CD4-positive, alpha-beta memory T cell (primary cell): ENCODE results near the gene ZGPAT. TPM values are rescaled to one million over a fixed set of nuclear protein-coding genes. Genes with fewer than 3 reads are reported as not detected.

Experiments
- CTCF ChIA-PET: fragments of 350-600 bp; sonication (Branson Sonifier 250); formaldehyde crosslinking; loops from one replicate; lab custom pipeline; 2021; ENCODE audit warnings: inconsistent platforms; ENCODE audit not compliant: partially characterized antibody; lab: Charles Lee
- POLR2A ChIA-PET: fragments of 350-600 bp; sonication (Branson Sonifier 250); formaldehyde crosslinking; loops from one replicate; lab custom pipeline; 2021; ENCODE audit not compliant: partially characterized antibody; lab: Charles Lee
- DNase-seq, 5 donors: peaks; one replicate each; pipeline versions ENCODE4 v3.0.0 to v3.0.0-alpha.2; 2020 to 2022; ENCODE audit warnings: mixed read lengths in 1 of 5
- H3K27ac ChIP-seq: one replicate; pipeline ENCODE4 v1.7.0; 2013; ENCODE audit warnings: low read depth, low read length
- H3K27me3 ChIP-seq: 2 replicates; pipeline ENCODE4 v1.7.0; 2013; ENCODE audit warnings: mild to moderate bottlenecking, low read length, moderate library complexity; ENCODE audit not compliant: insufficient read depth
- H3K36me3 ChIP-seq: 2 replicates; pipeline ENCODE4 v1.7.0; 2013; ENCODE audit warnings: mild to moderate bottlenecking, low read length, moderate library complexity; ENCODE audit not compliant: insufficient read depth
- H3K4me1 ChIP-seq: 2 replicates; pipeline ENCODE4 v1.7.0; 2013; ENCODE audit warnings: mild to moderate bottlenecking, low read length, moderate library complexity; ENCODE audit not compliant: insufficient read depth
- H3K4me3 ChIP-seq, 2 donors: one replicate each; pipeline ENCODE4 v1.7.0; 2013; ENCODE audit warnings: low read length in 2 of 2, mild to moderate bottlenecking in 1 of 2
- H3K9me3 ChIP-seq, 2 donors: one replicate each; pipeline ENCODE4 v1.7.0; 2013; ENCODE audit warnings: low read length in 2 of 2, control low read depth in 1 of 2; ENCODE audit not compliant: control insufficient read depth in 1 of 2
- H3K27ac Mint-ChIP-seq, 7 donors: one replicate each; pipeline ENCODE4 v1.8.0; 2020 to 2021; ENCODE audit warnings: mixed read lengths in 7 of 7, mild to moderate bottlenecking in 6 of 7, inconsistent platforms in 3 of 7, moderate library complexity in 3 of 7
- H3K27me3 Mint-ChIP-seq, 2 donors: one replicate each; pipeline ENCODE4 v1.8.0; 2020 to 2021; ENCODE audit warnings: mixed read lengths in 2 of 2
- H3K36me3 Mint-ChIP-seq, 2 donors: one replicate each; pipeline ENCODE4 v1.8.0; 2020 to 2021; ENCODE audit warnings: mixed read lengths in 2 of 2, inconsistent platforms in 1 of 2, mild to moderate bottlenecking in 1 of 2
- H3K4me1 Mint-ChIP-seq, 4 donors: one replicate each; pipeline ENCODE4 v1.8.0; 2020 to 2021; ENCODE audit warnings: mixed read lengths in 4 of 4, mild to moderate bottlenecking in 1 of 4
- H3K4me3 Mint-ChIP-seq, 8 donors: one replicate each; pipeline ENCODE4 v1.8.0; 2020 to 2021; ENCODE audit warnings: mixed read lengths in 8 of 8, mild to moderate bottlenecking in 7 of 8, moderate library complexity in 6 of 8, inconsistent platforms in 3 of 8
- H3K9me3 Mint-ChIP-seq, 8 donors: one replicate each; pipeline ENCODE4 v1.8.0; 2020 to 2021; ENCODE audit warnings: mixed read lengths in 8 of 8, mild to moderate bottlenecking in 5 of 8, inconsistent platforms in 3 of 8, moderate library complexity in 1 of 8
- intact Hi-C: fragments of 100-400 bp; cut with micrococcal nuclease; formaldehyde crosslinking; loops from one replicate; pipeline ENCODE4 v1.15.1; 2023
- polyA plus RNA-seq, 2 donors: library from polyadenylated mRNA; unstranded; fragments of 300-500 nt; fragmentation: Illumina TruSeq; gene quantifications; one replicate each; pipeline ENCODE4 v1.2.3, GENCODE V29; 2021
- total RNA-seq, 2 experiments: library from RNA; stranded (reverse); gene quantifications; one replicate each; pipeline ENCODE4 v1.2.3, GENCODE V29; 2021

Gene ZGPAT
- total and polyA plus RNA-seq, 4 experiments from 2014 or later, result 34.6 to 69.5 (median 53.5) TPM

DNA sequence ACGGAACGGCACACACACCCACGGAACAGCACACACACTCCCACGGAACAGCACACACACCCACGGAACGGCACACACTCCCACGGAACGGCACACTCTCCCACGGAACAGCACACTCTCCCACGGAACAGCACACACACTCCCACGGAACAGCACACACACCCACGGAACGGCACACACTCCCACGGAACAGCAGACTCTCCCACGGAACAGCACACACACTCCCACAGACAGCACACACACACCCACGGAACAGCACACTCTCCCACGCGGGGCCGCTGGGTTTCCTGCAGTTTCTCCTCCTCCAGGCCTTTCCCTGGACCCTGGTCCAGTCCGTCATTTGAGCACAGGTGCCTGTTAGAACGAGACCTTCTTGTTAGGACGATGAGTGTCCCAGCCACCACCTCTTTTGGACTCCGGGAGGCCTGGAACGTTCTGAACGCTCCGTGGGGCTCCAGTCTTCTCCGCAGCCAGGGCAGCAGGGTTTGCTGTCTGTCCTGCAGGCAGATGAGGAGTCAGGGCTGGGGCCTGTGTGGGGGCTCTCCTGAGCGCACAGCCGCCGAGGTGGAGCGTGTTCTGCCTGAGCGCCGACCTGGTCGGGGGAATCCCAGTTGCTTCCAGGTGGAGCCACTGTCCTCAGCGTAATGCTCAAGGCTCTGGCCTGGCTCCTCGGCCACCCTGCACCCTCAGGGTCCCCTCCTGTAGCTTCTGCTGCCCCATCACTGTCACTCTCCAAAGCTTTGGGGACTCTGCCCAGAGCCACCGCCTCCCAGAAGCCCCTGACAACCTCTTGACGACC is 29.0 kb upstream of the ZGPAT start:
- peaks cover 0 to 4% (median under 1%) of the 10 kb centered on the region in 4 donors for H3K4me1 Mint-ChIP-seq
- POLR2A ChIA-PET, result interaction anchor here (0.9 to 1.2 kb wide), 2 partner anchors 117 to 185 kb away, joined by 3 read pairs; no protein-coding TSS in a partner anchor
- peaks cover 6% of the 10 kb centered on the region for H3K36me3 ChIP-seq
- peaks cover 8 to 10% of the 10 kb centered on the region in 2 donors for H3K36me3 Mint-ChIP-seq
- CTCF ChIA-PET, result no interaction called here
- H3K27me3 ChIP-seq, result no peaks in the 10 kb centered on the region
- no peaks in the 10 kb centered on the region for H3K4me1 ChIP-seq
- H3K27ac Mint-ChIP-seq, result no peak overlapping the region
- no peak overlapping the region for H3K27ac ChIP-seq
- intact Hi-C loops, result no loop called here
- no peak overlapping the region for H3K4me3 ChIP-seq
- DNase-seq, result no peak
- no peak overlapping the region for H3K4me3 Mint-ChIP-seq
- H3K27me3 Mint-ChIP-seq, result no peaks in the 10 kb centered on the region
- no peaks in the 10 kb centered on the region for H3K9me3 ChIP-seq
- H3K9me3 Mint-ChIP-seq, result no peaks in the 10 kb centered on the region

GRCh38 chr20:63679799-63680305 is 28.0 kb upstream of the ZGPAT start:
- CTCF ChIA-PET, result no interaction called here
- peaks cover 8 to 10% of the 10 kb centered on the region in 2 donors for H3K36me3 Mint-ChIP-seq
- Histone ChIP-seq H3K27ac (no peak overlapping the region), H3K36me3 (no peaks in the 10 kb centered on the region), H3K4me1 (no peaks in the 10 kb centered on the region), H3K9me3 (no peaks in the 10 kb centered on the region), H3K4me3 (no peak overlapping the region), H3K27me3 (no peaks in the 10 kb centered on the region)
- intact Hi-C loops, result no loop called here
- POLR2A ChIA-PET, result interaction anchor here (0.9 to 1.2 kb wide), 2 partner anchors 118 to 185 kb away, joined by 3 read pairs; no protein-coding TSS in a partner anchor
- peaks cover 0 to 6% (median under 1%) of the 10 kb centered on the region in 4 donors for H3K4me1 Mint-ChIP-seq
- DNase-seq, result no peak
- no peaks in the 10 kb centered on the region for H3K27me3 Mint-ChIP-seq
- no peaks in the 10 kb centered on the region for H3K9me3 Mint-ChIP-seq
- peak overlapping the region in 2 of 7 donors; percentile 31 to 41 for H3K27ac Mint-ChIP-seq
- no peak overlapping the region for H3K4me3 Mint-ChIP-seq

DNA sequence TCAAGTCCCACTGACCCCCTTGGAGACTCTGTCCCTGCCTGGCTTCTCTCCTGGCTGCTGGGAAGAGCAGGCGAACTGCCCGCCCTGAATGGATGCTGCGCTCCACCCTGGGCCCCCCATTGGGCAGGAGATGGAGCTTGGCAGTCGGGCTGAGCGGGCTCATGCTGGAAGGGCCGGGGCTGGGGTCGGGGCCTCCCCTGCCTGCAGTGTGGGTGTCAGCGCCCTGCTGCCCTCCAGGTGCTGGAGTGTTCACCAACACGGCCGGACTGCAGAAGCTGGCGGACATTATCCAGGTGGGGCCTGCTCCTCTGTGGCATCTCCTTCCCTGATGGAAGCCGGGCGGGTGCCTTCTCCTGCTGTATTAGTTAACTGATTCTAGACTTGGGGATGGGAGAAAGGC is 27.4 kb upstream of the ZGPAT start:
- POLR2A ChIA-PET, result interaction anchor here (1.2 kb wide), 1 partner anchor 184 kb away, joined by 3 read pairs; no protein-coding TSS in a partner anchor
- H3K27ac Mint-ChIP-seq, result no peak overlapping the region

DNA sequence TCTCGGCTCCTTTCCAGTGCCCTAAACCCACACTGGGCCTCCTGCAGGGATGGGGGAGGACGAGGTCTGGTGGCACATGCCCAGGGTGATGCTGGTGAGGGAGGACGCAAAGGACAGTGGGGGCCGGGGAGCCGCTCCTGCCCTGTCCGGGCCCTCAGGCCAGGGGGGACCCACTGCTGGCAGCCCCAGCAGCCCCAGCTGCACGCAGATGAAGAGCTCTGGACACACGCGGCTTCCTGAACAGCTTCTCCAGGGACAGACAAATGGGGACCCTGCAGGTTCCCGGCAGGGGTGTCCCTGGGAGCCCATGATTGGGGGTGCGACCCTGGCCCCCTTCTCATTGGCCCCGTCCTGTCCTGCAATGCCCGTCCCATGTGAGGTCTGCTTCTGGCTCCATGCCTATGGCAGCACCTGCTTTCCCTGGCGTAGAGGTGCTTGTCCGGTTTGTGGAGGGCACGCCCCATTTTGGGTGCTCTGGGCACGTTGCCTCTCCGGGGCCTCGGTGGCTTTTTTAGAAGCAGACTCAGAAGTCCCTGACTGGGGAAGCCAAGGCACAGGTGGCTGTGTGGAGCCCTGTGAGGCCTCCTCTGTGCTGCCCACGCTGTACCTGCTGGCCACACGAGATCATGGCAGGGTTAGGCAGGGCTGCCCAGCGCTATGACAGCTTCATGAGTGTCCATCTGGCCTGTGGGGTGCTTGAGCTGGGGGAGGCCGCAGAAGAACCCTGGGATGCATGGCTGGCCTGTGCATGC is 26.8 kb upstream of the ZGPAT start:
- intact Hi-C loops, result no loop called here
- Histone ChIP-seq H3K27ac (no peak overlapping the region), H3K36me3 (no peaks in the 10 kb centered on the region), H3K9me3 (no peaks in the 10 kb centered on the region), H3K4me1 (no peaks in the 10 kb centered on the region), H3K4me3 (no peak overlapping the region), H3K27me3 (no peaks in the 10 kb centered on the region)
- Mint-ChIP-seq H3K9me3 (no peaks in the 10 kb centered on the region), H3K27me3 (no peaks in the 10 kb centered on the region), H3K27ac (no peak overlapping the region), H3K4me3 (no peak overlapping the region), H3K4me1 (peaks cover 0 to 6% (median under 1%) of the 10 kb centered on the region in 4 donors), H3K36me3 (peaks cover 3 to 8% of the 10 kb centered on the region in 2 donors)
- POLR2A ChIA-PET, result no interaction called here
- DNase-seq, result no peak
- CTCF ChIA-PET, result no interaction called here

More for the DNA sequence above, 27.4 kb upstream of the ZGPAT start:
- no peak overlapping the region for H3K27ac ChIP-seq
- no peaks in the 10 kb centered on the region for H3K9me3 Mint-ChIP-seq
- peaks cover 0 to 6% (median under 1%) of the 10 kb centered on the region in 4 donors for H3K4me1 Mint-ChIP-seq
- H3K4me3 Mint-ChIP-seq, result no peak overlapping the region
- H3K9me3 ChIP-seq, result no peaks in the 10 kb centered on the region
- H3K36me3 ChIP-seq, result no peaks in the 10 kb centered on the region
- H3K27me3 ChIP-seq, result no peaks in the 10 kb centered on the region
- intact Hi-C loops, result no loop called here
- H3K4me1 ChIP-seq, result no peaks in the 10 kb centered on the region
- no peak overlapping the region for H3K4me3 ChIP-seq
- no peak for DNase-seq
- no peaks in the 10 kb centered on the region for H3K27me3 Mint-ChIP-seq
- H3K36me3 Mint-ChIP-seq, result peaks cover 6 to 8% of the 10 kb centered on the region in 2 donors
- CTCF ChIA-PET, result no interaction called here

DNA sequence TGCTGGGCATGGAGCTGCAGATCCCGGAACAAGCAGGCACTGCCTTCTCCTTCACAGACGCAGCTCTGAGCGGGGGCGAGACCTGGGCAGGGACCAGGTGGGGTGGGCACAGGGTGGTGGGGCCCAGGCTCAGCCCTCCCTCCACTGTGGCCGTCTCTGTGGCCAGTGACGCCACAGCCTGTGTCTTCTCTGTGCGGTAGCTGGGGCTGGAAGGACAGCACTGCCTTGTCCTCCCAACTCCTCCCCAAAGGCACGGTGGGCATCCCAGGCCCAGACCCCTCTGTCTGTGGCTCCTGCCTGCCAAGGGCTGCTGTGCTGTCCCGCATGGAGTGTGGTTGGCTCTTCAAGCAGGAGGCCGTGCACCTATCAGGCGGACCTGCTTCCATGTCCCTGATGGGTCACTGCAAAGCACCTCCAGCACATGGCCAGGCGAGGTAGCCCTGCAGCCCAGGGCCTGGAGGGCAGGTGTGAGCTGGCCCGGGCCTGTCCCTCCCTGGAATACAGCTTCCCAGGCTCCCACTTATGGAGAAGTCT is 26.2 kb upstream of the ZGPAT start:
- H3K27ac ChIP-seq, result no peak overlapping the region
- ChIA-PET CTCF (no interaction called here), POLR2A (no interaction called here)
- H3K4me3 ChIP-seq, result no peak overlapping the region
- peaks cover 0 to 4% of the 10 kb centered on the region in 2 donors for H3K36me3 Mint-ChIP-seq
- H3K4me1 Mint-ChIP-seq, result peaks cover 0 to 6% (median 4%) of the 10 kb centered on the region in 4 donors
- intact Hi-C loops, result no loop called here
- H3K9me3 Mint-ChIP-seq, result no peaks in the 10 kb centered on the region
- H3K27me3 ChIP-seq, result no peaks in the 10 kb centered on the region
- DNase-seq, result no peak
- peaks cover 3% of the 10 kb centered on the region for H3K4me1 ChIP-seq
- no peaks in the 10 kb centered on the region for H3K27me3 Mint-ChIP-seq
- H3K4me3 Mint-ChIP-seq, result no peak overlapping the region
- H3K27ac Mint-ChIP-seq, result no peak overlapping the region
- H3K36me3 ChIP-seq, result no peaks in the 10 kb centered on the region
- H3K9me3 ChIP-seq, result no peaks in the 10 kb centered on the region

DNA sequence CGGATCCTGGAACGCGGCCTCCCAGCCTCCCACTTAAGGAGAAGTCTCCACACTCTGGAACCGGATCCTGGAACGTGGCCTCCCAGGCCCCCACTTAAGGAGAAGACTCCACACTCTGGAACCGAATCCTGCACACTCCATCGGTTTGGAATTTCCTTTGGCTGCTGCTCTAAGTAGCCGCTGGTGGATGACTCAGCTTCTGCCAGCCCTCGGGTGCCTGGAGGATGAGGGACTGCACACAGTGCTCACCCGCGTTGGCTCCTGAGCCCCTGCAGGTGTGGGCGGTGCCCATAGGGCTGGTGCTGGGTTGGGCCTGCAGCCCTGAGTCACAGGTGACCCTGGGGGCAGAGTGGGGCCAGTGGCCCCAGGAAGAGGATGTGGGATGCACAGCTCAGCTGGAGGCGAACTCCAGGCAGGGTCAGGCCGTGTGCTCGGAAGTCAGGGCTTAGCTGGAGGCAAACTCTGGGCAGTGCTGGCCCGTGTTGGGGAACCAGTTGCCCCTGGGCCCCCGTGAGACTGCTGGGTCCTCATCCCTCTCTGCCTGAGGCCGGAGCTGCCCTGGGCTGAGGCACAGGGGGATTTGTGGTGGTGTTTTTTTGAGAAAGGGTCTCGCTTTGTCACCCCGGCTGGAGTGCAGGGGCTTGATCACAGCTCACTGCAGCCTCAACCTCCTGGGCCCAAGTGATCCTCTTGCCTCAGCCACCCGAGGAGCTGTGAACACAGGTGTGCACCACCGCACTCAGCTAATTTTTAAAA is 25.3 kb upstream of the ZGPAT start:
- CTCF ChIA-PET, result no interaction called here

More for the DNA sequence above, 25.3 kb upstream of the ZGPAT start:
- Mint-ChIP-seq H3K4me3 (no peak overlapping the region), H3K27ac (no peak overlapping the region), H3K9me3 (no peaks in the 10 kb centered on the region), H3K4me1 (peaks cover 0 to 10% (median 4%) of the 10 kb centered on the region in 4 donors), H3K36me3 (peaks cover 0 to 4% of the 10 kb centered on the region in 2 donors), H3K27me3 (no peaks in the 10 kb centered on the region)
- no peaks in the 10 kb centered on the region for H3K27me3 ChIP-seq
- H3K9me3 ChIP-seq, result no peaks in the 10 kb centered on the region
- H3K36me3 ChIP-seq, result no peaks in the 10 kb centered on the region
- no peak overlapping the region for H3K27ac ChIP-seq
- POLR2A ChIA-PET, result interaction anchor here (1.3 to 1.5 kb wide), 2 partner anchors 15 to 58 kb away, joined by 4 read pairs; no protein-coding TSS in a partner anchor
- intact Hi-C loops, result no loop called here
- no peak for DNase-seq
- peaks cover 12% of the 10 kb centered on the region for H3K4me1 ChIP-seq
- H3K4me3 ChIP-seq, result no peak overlapping the region
